HG03520 (cell line): Measurements from ENCODE around the gene ZNF789.
"Not testable (repeated sequence)": the region's sequence is repeated elsewhere in the genome, so short reads cannot be mapped to it uniquely, and the experiment has no call there.

Source experiments
- ATAC-seq: cut with Tn5 transposase; IDR thresholded peaks from one replicate; pipeline ENCODE4 v1.9.1; 2021; ENCODE audit warnings: mild to moderate bottlenecking, moderate library complexity; ENCODE audit not compliant: unreplicated experiment

The ZNF789 gene

GRCh38 chr7:99472561-99473314 is at the start of gene ZNF789:
Gene ZNF789 (plus strand): TSS chr7:99472890. CDS start chr7:99476457, 3,567 bp downstream.
- ATAC-seq: peak; percentile 92

GRCh38 chr7:99424932-99425730 is 47.6 kb upstream of the ZNF789 start:
- ATAC-seq: no peak

- ATAC-seq: no peak
Measured at GRCh38 chr7:99428972-99429566, 43.6 kb upstream of the ZNF789 start.

- no peak for ATAC-seq
Measured at GRCh38 chr7:99429756-99430155, 42.9 kb upstream of the ZNF789 start.

- ATAC-seq: not testable (repeated sequence)
Measured at GRCh38 chr7:99431756-99432540, 40.7 kb upstream of the ZNF789 start.

- no peak for ATAC-seq
Measured at GRCh38 chr7:99433158-99433557, 39.5 kb upstream of the ZNF789 start.

- peak; percentile 14 for ATAC-seq
Measured at GRCh38 chr7:99437946-99438572, 34.6 kb upstream of the ZNF789 start.

- ATAC-seq: peak; percentile 83
Measured at GRCh38 chr7:99438573-99439480, 33.9 kb upstream of the ZNF789 start, which contains the start of the genes CPSF4 and PTCD1. Gene CPSF4 (plus strand): TSS chr7:99438943. CDS start chr7:99439083, 140 bp downstream. Gene PTCD1 (minus strand): TSS chr7:99438798. CDS start chr7:99435242, 3,556 bp downstream.

GRCh38 chr7:99440195-99440594 is 32.5 kb upstream of the ZNF789 start:
- no peak for ATAC-seq

- ATAC-seq: no peak
Measured at GRCh38 chr7:99446096-99446495, 26.6 kb upstream of the ZNF789 start.

GRCh38 chr7:99447943-99448342 is 24.7 kb upstream of the ZNF789 start:
- no peak for ATAC-seq

GRCh38 chr7:99448855-99449254 is 23.8 kb upstream of the ZNF789 start:
- ATAC-seq: no peak

GRCh38 chr7:99449326-99449725 is 23.4 kb upstream of the ZNF789 start:
- no peak for ATAC-seq

GRCh38 chr7:99451936-99452335 is 20.8 kb upstream of the ZNF789 start:
- no peak for ATAC-seq

GRCh38 chr7:99452541-99452940 is 20.1 kb upstream of the ZNF789 start:
- ATAC-seq: no peak

GRCh38 chr7:99453105-99453504 is 19.6 kb upstream of the ZNF789 start:
- ATAC-seq: no peak

GRCh38 chr7:99455874-99456273 is 16.8 kb upstream of the ZNF789 start:
- ATAC-seq: no peak

GRCh38 chr7:99456288-99456687 is 16.4 kb upstream of the ZNF789 start:
- ATAC-seq: no peak

GRCh38 chr7:99457050-99457649 is 15.5 kb upstream of the ZNF789 start:
- no peak for ATAC-seq
